Stimulated activated CD8-positive, alpha-beta memory T cell treated with anti-CD3 and anti-CD28 coated beads, Interleukin-12 subunit alpha, Interleukin-12 subunit beta, amount 100 ng/mL, for 24 hours (primary cell): ENCODE measurements around the gene C11orf58.

Experiments
- DNase-seq: peaks from one replicate; pipeline ENCODE4 v3.0.0-alpha.2; 2020; ENCODE audit errors: extremely low read depth

Gene C11orf58

GRCh38 chr11:16767957-16768356 lies 29.5 kb downstream of the C11orf58 start:
- no peak for DNase-seq

GRCh38 chr11:16769386-16769785 lies 30.9 kb downstream of the C11orf58 start:
- DNase-seq: no peak

DNA sequence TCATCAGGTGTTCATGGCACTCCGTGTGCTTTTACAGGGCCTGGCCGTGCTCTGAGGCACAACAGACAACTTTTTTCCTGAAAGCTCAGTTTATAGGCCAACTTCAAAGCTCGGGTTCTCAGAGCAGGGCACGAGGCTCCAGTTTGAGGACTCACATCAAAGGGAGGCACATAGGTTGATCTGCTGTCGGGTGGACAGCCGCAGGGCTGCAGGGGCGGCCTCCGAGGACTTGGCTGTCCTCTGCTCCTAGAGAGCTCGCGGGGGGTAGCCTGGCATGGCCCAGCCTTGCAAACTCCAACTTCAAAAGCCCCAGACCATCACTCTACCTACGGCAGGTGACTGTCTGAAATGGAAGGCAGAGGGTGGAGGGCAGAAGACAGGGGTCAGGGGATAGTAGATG lies 31.6 kb downstream of the C11orf58 start:
- no peak for DNase-seq

DNA sequence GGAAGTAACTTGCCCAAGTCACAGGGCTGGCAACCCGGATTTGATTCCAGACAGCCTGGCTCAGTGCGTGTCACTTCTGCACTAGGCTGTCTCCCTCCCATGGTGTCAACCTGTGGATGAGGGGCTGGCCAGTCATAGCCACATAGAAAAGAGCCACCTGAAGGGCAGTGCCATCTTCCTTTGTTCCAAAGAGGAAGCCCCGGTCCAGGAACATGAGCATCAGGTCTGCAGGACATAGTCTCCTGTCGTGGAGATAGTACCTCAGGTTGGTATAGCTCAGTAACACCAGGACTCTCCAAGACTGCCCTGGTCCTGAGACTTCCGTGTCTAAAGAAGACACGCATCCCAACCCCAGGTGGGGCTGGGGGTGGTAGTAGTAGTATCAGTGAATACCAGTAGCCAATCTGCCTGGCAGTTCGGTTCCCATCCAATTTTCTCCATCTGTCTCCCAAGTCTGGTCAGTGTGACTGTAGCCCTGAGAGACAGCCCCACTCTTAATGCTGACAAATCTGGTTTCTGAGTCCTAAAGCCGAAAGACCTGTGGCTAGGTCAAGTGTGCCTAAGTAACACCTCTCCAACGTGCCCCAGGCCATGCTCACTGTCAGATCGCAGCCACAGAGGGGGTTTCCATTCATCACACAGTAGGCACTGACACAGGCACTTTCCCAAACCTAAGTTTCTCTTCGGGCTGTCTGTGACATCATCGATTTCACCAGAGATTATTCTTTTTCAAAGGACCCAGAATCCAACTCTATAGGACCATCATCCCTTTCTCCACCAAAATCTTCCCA lies 33.1 kb downstream of the C11orf58 start:
- DNase-seq: no peak

- no peak for DNase-seq
These were observed 33.7 kb downstream of the C11orf58 start for GRCh38 chr11:16772141-16772512.

DNA sequence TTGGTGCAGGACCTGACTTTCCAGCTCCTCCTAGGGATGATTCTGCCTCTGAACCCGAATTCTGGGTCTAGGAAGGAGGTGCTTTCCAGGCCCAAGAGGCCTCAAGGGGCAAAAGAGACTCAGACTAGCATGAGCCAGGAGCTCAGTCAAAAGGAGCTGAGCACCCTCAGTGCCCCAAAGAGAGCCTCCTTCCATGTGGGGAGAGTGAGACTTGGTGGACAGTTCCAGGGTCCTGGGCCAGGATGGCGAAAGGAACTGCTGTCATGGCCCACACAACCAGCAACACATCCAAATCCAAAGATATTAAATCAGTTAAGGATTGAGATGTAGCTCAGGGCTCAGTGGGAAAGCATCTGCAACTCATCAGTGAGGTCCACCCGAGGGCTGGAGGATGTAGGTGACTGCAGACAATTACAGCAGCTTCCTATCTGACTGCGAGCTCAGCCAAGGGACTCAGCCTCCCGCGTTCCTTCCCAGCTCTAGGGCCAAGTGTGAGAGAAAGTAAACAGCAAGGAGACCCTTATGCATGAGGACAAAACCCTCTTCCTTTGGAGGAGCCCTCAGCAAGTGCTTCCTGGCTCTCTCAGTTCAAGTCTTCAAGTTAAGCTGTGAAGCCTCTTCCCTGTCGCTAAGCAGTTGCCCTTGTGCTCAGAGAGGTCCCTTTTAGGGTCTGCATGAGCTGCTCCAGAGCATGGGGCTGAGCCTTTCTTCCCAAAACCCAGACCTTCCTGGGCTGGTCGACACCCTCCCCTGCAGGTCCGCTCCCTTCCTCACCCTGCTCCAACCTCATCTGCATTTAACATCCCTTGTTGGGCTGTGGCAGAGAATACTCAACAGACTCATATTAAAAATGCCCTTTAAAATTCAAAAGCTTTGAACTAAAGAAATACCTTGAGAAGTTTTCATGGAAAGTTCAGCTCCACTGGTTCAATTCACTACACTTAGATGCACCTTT lies 35.8 kb downstream of the C11orf58 start:
- no peak for DNase-seq

DNA sequence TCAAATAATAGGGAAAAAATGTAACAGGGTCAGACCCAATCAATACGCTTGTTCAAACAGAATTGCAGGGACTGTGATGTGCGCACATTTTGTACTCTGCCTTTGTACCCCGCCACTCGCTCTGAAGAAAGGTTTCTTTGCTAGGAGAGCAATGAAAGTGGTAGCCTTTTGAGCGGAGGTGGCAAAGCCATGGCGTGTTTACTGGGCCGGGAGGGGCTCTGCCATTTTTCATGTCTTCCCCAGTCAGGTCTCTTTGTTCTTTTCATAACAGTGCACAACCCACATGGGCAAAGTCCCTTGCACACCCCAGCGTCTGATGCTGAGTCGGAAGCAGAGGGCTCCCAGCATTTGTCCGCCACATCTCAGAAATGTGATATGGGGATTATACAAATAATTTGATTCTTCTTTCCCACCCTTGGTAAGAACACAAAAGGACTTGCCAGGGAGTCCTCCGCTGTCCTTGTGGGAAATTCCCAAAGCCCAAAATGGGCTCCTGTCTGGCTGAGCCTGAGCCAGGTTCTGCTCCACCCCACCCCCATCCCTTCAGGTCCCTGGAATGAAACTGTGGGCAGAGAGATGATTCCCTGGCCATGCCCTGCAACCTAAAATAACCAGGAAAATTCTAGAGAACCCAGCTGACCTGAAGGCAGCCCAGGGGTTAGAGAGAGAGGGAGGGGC lies 36.6 kb downstream of the C11orf58 start:
- DNase-seq: no peak

- DNase-seq: no peak
These were observed 37.3 kb downstream of the C11orf58 start for GRCh38 chr11:16775614-16776283.

DNA sequence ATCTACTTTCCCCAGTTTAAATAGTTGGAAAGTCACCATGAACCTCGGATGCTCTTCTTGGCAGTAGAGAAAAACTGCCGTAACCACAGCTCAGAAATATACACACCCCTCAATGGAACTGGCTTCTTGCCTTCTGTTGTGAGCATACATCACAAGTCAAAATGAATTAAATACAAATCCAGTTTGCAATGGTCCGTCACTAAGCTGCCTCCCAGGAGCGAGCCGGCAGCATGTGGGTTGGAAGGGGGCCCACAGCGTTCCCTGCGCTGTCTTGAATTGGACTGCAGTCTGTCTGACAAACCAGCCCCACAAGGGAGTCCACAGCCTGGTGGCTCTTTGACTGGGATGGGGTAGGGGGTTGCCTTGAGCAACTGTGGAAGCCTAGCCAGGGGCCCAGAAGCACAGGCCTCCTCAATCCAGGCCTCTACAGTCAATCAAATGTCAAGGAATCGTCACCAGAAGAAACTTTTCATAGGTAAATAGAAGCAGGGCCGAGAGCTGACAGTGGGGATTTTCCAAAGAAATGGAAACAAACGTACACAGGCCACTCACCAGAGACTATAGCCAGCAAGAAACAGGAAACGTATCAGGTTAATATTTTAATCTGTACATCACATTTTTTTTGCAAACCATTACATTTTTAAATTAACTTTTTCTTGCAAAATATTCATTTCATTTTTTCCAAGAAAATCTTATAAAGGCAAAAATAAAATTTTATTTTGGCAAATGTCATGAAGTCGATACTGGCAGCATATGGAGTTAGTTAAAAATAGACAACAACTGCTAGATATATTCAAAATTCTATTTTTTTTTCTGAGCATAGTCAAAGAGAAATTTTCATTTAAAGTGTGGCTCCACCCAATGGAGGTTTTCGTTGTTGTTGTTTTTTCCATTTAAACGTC lies 38.5 kb downstream of the C11orf58 start:
- no peak for DNase-seq

DNA sequence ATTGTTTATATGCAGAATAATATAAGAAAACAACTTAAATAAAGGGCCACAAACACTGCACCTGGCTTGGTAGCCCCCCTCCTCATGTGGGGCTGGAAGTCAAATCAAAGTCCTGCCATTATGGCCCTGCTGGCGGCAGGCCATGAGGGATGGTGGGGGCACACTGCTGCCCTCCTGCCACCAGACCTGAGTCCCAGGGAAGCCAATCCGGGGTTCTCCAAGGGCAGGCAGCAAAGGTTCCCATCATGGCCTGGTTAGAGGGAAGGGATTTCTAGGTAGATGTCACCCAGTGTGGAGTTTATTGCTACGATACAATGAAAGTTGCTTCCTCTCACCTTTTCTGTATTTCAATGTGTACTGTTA lies 39.1 kb downstream of the C11orf58 start:
- DNase-seq: no peak

DNA sequence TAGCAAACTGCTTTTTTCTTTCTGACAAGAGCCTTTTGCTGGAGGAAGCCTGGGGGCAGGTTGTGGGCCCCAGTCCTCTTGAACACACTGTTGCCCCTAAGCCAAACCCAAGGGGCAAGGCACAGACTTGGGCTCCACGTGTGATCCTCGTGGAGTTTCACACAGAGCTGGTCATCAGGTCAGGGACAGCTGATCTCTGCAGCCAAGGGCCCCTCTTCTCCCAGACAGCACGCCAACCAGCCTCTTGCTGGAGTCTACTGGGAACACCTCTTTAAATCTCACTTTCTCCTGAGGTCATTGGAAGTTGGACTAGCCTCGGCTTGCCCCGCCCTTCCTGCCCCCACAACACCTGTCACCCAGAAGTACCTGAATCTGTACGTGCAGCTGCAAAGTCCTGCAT lies 39.8 kb downstream of the C11orf58 start:
- DNase-seq: no peak

GRCh38 chr11:16778876-16779275 lies 40.4 kb downstream of the C11orf58 start:
- DNase-seq: no peak

GRCh38 chr11:16779436-16779835 lies 41.0 kb downstream of the C11orf58 start:
- no peak for DNase-seq

GRCh38 chr11:16780146-16780545 lies 41.7 kb downstream of the C11orf58 start:
- DNase-seq: no peak

- DNase-seq: no peak
These were observed 42.5 kb downstream of the C11orf58 start for GRCh38 chr11:16780698-16781550.

- no peak for DNase-seq
These were observed 43.8 kb downstream of the C11orf58 start for GRCh38 chr11:16781936-16782919.

GRCh38 chr11:16783321-16783801 lies 44.9 kb downstream of the C11orf58 start:
- no peak for DNase-seq

DNA sequence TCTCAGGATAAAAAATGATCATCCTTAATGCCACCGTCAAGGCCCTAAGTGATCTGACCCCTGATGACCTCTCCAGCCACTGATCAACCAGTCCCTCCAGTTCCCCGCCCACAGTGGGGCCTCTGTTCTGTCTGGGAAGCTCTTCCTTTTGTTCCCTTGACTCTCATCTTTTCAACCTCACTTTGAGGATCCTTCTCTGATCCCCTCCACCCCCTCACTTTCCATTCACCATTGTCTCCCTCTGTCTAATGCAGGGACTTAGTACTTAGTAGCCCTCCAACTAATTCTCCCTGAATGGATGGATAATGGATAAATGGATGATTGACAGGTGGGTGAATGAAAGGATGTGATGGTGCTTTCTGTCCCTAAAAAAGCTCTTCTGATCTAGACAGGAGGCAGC lies 45.6 kb downstream of the C11orf58 start:
- DNase-seq: no peak
